GM21619 (cell line): ENCODE measurements around the gene IPO13.

Experiments used
- ATAC-seq: cut with Tn5 transposase; IDR thresholded peaks from one replicate; pipeline ENCODE4 v1.9.1; 2021; ENCODE audit not compliant: unreplicated experiment

The IPO13 gene

GRCh38 chr1:43930168-43930948, 16.4 kb upstream of the IPO13 start:
- ATAC-seq = no peak

GRCh38 chr1:43930949-43931275, 15.8 kb upstream of the IPO13 start:
- no peak for ATAC-seq

GRCh38 chr1:43931711-43932660, 14.8 kb upstream of the IPO13 start:
- no peak for ATAC-seq

GRCh38 chr1:43932786-43933385, 13.9 kb upstream of the IPO13 start:
- no peak for ATAC-seq

GRCh38 chr1:43933386-43934100, 13.2 kb upstream of the IPO13 start, which contains the start of gene ARTN:
ARTN (plus strand) TSS chr1:43933801; CDS start chr1:43935657, 1,856 bp downstream.
- no peak for ATAC-seq

GRCh38 chr1:43934101-43934985, 12.4 kb upstream of the IPO13 start:
- no peak for ATAC-seq

- ATAC-seq = no peak
Measured at GRCh38 chr1:43934986-43935324, 11.8 kb upstream of the IPO13 start.

GRCh38 chr1:43935711-43936427, 10.9 kb upstream of the IPO13 start:
- no peak for ATAC-seq

GRCh38 chr1:43936431-43937151, 10.2 kb upstream of the IPO13 start:
- ATAC-seq = no peak

GRCh38 chr1:43937179-43937865, 9.4 kb upstream of the IPO13 start:
- ATAC-seq = no peak

GRCh38 chr1:43938383-43938782, 8.4 kb upstream of the IPO13 start:
- no peak for ATAC-seq

GRCh38 chr1:43938892-43939587, 7.7 kb upstream of the IPO13 start:
- ATAC-seq = no peak

GRCh38 chr1:43942411-43942810, 4.3 kb upstream of the IPO13 start:
- ATAC-seq = no peak

GRCh38 chr1:43944860-43945259, 1.9 kb upstream of the IPO13 start:
- ATAC-seq = no peak

GRCh38 chr1:43945674-43946235, 995 bp upstream of the IPO13 start:
- no peak for ATAC-seq

GRCh38 chr1:43947061-43947873, 517 bp downstream of the IPO13 start:
- ATAC-seq = no peak
